Endothelial cell of umbilical vein (primary cell): ENCODE data around the gene RGL4. TPM values are rescaled to one million over a fixed set of nuclear protein-coding genes. Genes with fewer than 3 reads are reported as not detected.

Source experiments
- BruUV-seq: library from RNA; stranded (reverse); fragments of 400-500 nt; replicated peaks from 2 replicates; lab custom pipeline; 2021; lab: Mats Ljungman, UMichigan
- CTCF ChIA-PET: fragments of 300-600, 350-600 bp; sonication (Branson Sonifier 250); formaldehyde crosslinking; loops from one replicate; lab custom pipeline; 2021; ENCODE audit warnings: antibody characterized with exemption, inconsistent platforms; lab: Charles Lee
- POLR2A ChIA-PET: fragments of 300-600, 350-600 bp; sonication (Branson Sonifier 250); formaldehyde crosslinking; loops from one replicate; lab custom pipeline; 2021; ENCODE audit warnings: antibody characterized with exemption, inconsistent platforms; lab: Charles Lee
- DNase-seq: peaks from one replicate; pipeline ENCODE4 v3.0.0-alpha.2; 2011; ENCODE audit warnings: low read depth, low spot score
- FAIRE-seq: peaks from 2 replicates; lab custom pipeline; 2011; peaks lifted over from hg19 to GRCh38; lab: Jason Lieb, UNC
- H2AFZ ChIP-seq: 2 replicates; pipeline ENCODE4 v1.6.0; 2012; ENCODE audit warnings: low read depth, low read length, control low read depth, inconsistent platforms
- H3K27ac ChIP-seq: 2 replicates; pipeline ENCODE4 v1.5.1; 2011; ENCODE audit warnings: low read depth, mild to moderate bottlenecking, control low read depth, low read length, moderate library complexity; ENCODE audit not compliant: insufficient read depth
- H3K27me3 ChIP-seq, 2 experiments: 2 replicates each; pipeline versions ENCODE4 v1.6.0 to v1.6.1; 2011; ENCODE audit warnings: low read length in 2 of 2, mixed read lengths in 1 of 2; ENCODE audit not compliant: control insufficient read depth in 2 of 2, insufficient read depth in 2 of 2
- H3K36me3 ChIP-seq, 2 experiments: 2 replicates in 1 of 2; 3 replicates in 1 of 2; pipeline ENCODE4 v1.5.1; 2011; ENCODE audit warnings: low read length in 2 of 2, mild to moderate bottlenecking in 1 of 2, moderate library complexity in 1 of 2; ENCODE audit not compliant: control insufficient read depth in 2 of 2, insufficient read depth in 2 of 2; ENCODE audit errors: extremely low read depth in 1 of 2
- H3K4me1 ChIP-seq: 3 replicates; pipeline ENCODE4 v1.5.1; 2011; ENCODE audit warnings: mild to moderate bottlenecking, low read length; ENCODE audit not compliant: control insufficient read depth, insufficient read depth; ENCODE audit errors: extremely low read depth
- H3K4me2 ChIP-seq: 2 replicates; pipeline ENCODE4 v1.6.1; 2011; ENCODE audit warnings: low read length, control low read depth, mixed read lengths; ENCODE audit not compliant: insufficient read depth
- H3K4me3 ChIP-seq, 3 experiments: fragments of 200-600 bp in 1 of 3; sonication (generic), shearing (Covaris generic) in 1 of 3; replicated peaks in 1 of 3; 2 replicates each; pipeline ENCODE4 v1.5.1; 2011 to 2016; ENCODE audit warnings: control low read depth in 3 of 3, low read length in 3 of 3, mild to moderate bottlenecking in 2 of 3, inconsistent platforms in 1 of 3, low read depth in 1 of 3, moderate library complexity in 1 of 3; ENCODE audit not compliant: insufficient read depth in 1 of 3
- H3K79me2 ChIP-seq: 2 replicates; pipeline ENCODE4 v1.6.0; 2012; ENCODE audit warnings: low read length, inconsistent platforms; ENCODE audit not compliant: control insufficient read depth, insufficient read depth
- H3K9ac ChIP-seq: replicated peaks from 2 replicates; pipeline ENCODE3; 2011; ENCODE audit warnings: low read length, control low read depth; ENCODE audit not compliant: insufficient read depth; ENCODE audit errors: extremely low read depth
- H3K9me1 ChIP-seq: replicated peaks from 3 replicates; pipeline ENCODE4 v1.6.0; 2011; ENCODE audit warnings: mild to moderate bottlenecking, low read length; ENCODE audit not compliant: control insufficient read depth, insufficient read depth; ENCODE audit errors: extremely low read depth
- H3K9me3 ChIP-seq: replicated peaks from 2 replicates; pipeline ENCODE4 v1.5.1; 2012; ENCODE audit warnings: low read length, inconsistent platforms; ENCODE audit not compliant: control insufficient read depth, insufficient read depth
- H4K20me1 ChIP-seq: replicated peaks from 2 replicates; pipeline ENCODE3; 2011; ENCODE audit warnings: mild to moderate bottlenecking, low read length; ENCODE audit not compliant: control insufficient read depth, insufficient read depth; ENCODE audit errors: extremely low read depth
- EZH2 ChIP-seq: IDR thresholded peaks from 2 replicates; pipeline ENCODE4 v1.6.1; 2012; ENCODE audit warnings: borderline replicate concordance, low read depth, mild to moderate bottlenecking, moderate library complexity, low read length, inconsistent platforms; ENCODE audit not compliant: severe bottlenecking
- FOS ChIP-seq: IDR thresholded peaks from 2 replicates; pipeline ENCODE4 v1.6.1; 2011; ENCODE audit warnings: mild to moderate bottlenecking, low read length, moderate library complexity, borderline replicate concordance; ENCODE audit not compliant: insufficient read depth
- JUN ChIP-seq: IDR thresholded peaks from 2 replicates; pipeline ENCODE4 v1.6.1; 2011; ENCODE audit warnings: borderline replicate concordance, low read depth; ENCODE audit not compliant: insufficient read length, insufficient read depth
- MAX ChIP-seq: IDR thresholded peaks from 2 replicates; pipeline ENCODE4 v1.6.1; 2011; ENCODE audit not compliant: insufficient read depth, insufficient read length
- MYC ChIP-seq: IDR thresholded peaks from one replicate; pipeline ENCODE4 v1.6.1; 2011; ENCODE audit warnings: mild to moderate bottlenecking, low read depth, low read length
- POLR2A ChIP-seq: IDR thresholded peaks from 2 replicates; pipeline ENCODE4 v1.6.1; 2012; ENCODE audit warnings: low read depth, mild to moderate bottlenecking, control low read depth, low read length
- POLR2AphosphoS5 ChIP-seq: IDR thresholded peaks from 2 replicates; pipeline ENCODE4 v1.6.1; 2012; ENCODE audit warnings: low read depth, mild to moderate bottlenecking, control low read depth, low read length, moderate library complexity; ENCODE audit not compliant: insufficient read depth
- dilution Hi-C: fragments of 300-500 bp; cut with MboI; formaldehyde crosslinking; loops from one replicate; pipeline ENCODE4 v1.15.0; 2019; ENCODE audit warnings: low sequenced_read_pairs; ENCODE audit not compliant: extremely low pct_ligation_motif_present
- intact Hi-C: fragments of 100-400 bp; cut with micrococcal nuclease; formaldehyde crosslinking; loops from one replicate; pipeline ENCODE4 v1.10.0; 2022
- polyA plus RNA-seq, 4 experiments: library from polyadenylated mRNA; depleted of rRNA in 3 of 4; stranded (reverse) in 3 of 4; unstranded in 1 of 4; fragments of >200 nt; gene quantifications; 2 replicates each; pipeline versions ENCODE4 v1.2.1 to v1.2.3, GENCODE V29; 2011 to 2012; ENCODE audit warnings: missing spikeins in 1 of 4
- total RNA-seq: library from RNA; stranded (reverse); gene quantifications from 2 replicates; pipeline ENCODE4 v1.2.3, GENCODE V29; 2021
- TF ChIP-seq, protein P1 (sequence below), 2 donors: IDR thresholded peaks; 1 replicate in 1 of 2; 2 replicates in 1 of 2; pipeline ENCODE4 v1.5.1; 2011; ENCODE audit warnings: low read length in 2 of 2, mild to moderate bottlenecking in 2 of 2, moderate library complexity in 2 of 2, control low read depth in 1 of 2, inconsistent platforms in 1 of 2, low read depth in 1 of 2; ENCODE audit not compliant: insufficient read depth in 1 of 2; ENCODE audit errors: extremely low read depth in 1 of 2

RGL4 gene
- total and polyA plus RNA-seq, 2 donors (not counting 3 experiments of a cell fraction or from before 2014, with no cell fraction given): not detected

- TF ChIP-seq POLR2A (no peak), EZH2 (no peak), FOS (no peak), MAX (no peak), MYC (no peak), JUN (no peak), POLR2AphosphoS5 (no peak)
- TF ChIP-seq, protein P1, sequence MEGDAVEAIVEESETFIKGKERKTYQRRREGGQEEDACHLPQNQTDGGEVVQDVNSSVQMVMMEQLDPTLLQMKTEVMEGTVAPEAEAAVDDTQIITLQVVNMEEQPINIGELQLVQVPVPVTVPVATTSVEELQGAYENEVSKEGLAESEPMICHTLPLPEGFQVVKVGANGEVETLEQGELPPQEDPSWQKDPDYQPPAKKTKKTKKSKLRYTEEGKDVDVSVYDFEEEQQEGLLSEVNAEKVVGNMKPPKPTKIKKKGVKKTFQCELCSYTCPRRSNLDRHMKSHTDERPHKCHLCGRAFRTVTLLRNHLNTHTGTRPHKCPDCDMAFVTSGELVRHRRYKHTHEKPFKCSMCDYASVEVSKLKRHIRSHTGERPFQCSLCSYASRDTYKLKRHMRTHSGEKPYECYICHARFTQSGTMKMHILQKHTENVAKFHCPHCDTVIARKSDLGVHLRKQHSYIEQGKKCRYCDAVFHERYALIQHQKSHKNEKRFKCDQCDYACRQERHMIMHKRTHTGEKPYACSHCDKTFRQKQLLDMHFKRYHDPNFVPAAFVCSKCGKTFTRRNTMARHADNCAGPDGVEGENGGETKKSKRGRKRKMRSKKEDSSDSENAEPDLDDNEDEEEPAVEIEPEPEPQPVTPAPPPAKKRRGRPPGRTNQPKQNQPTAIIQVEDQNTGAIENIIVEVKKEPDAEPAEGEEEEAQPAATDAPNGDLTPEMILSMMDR (IDR thresholded peaks at IDR 0.05; ENCODE audit: extremely low read depth in 1 of 2, insufficient read depth in 1 of 2, low read depth in 1 of 2, low read length in 2 of 2): no peak
- no TSS peak for BruUV-seq
- Histone ChIP-seq H3K9me1 (no peaks in the 10 kb centered on the region), H3K4me3 (no peak overlapping the region), H3K79me2 (no peaks in the 10 kb centered on the region), H3K36me3 (peaks cover 5 to 23% of the 10 kb centered on the region in 2 experiments), H3K9me3 (no peaks in the 10 kb centered on the region), H3K4me2 (no peak overlapping the region), H3K9ac (no peak overlapping the region), H2AFZ (no peak overlapping the region), H3K27me3 (no peaks in the 10 kb centered on the region), H3K27ac (no peak overlapping the region), H4K20me1 (no peaks in the 10 kb centered on the region), H3K4me1 (no peaks in the 10 kb centered on the region)
- POLR2A ChIA-PET: no interaction called here
- CTCF ChIA-PET: no interaction called here
- intact Hi-C loops: no loop called here
- dilution Hi-C loops: no loop called here
- DNase-seq: no peak
- FAIRE-seq: no peak
These were observed 51.9 kb downstream of the RGL4 start for GRCh38 chr22:23742505-23743264.
